ENCODE measurements around the gene SIK2.

SIK2 gene

GRCh38 chr11:111570796-111571195 lies 31.5 kb upstream of the SIK2 start:
- TF ChIP-seq TAF1 (IDR thresholded peaks at IDR 0.05; ENCODE audit: borderline replicate concordance, insufficient read depth, low read length): no peak

GRCh38 chr11:111571829-111572501 lies 30.3 kb upstream of the SIK2 start:
- no peak for TF ChIP-seq POLR2AphosphoS5 (IDR thresholded peaks at IDR 0.05; ENCODE audit: low read depth, low read length)
- TF ChIP-seq FOXP2 (optimal IDR thresholded peaks at IDR 0.05; ENCODE audit: borderline replicate concordance, extremely low read depth, extremely low read length, insufficient read depth): no peak
- TF ChIP-seq TAF1 (IDR thresholded peaks at IDR 0.05; ENCODE audit: borderline replicate concordance, insufficient read depth, low read length): no peak
- no peak for TF ChIP-seq SIN3A (IDR thresholded peaks at IDR 0.05; ENCODE audit: borderline replicate concordance, insufficient read depth, low read length)
- TF ChIP-seq REST (IDR thresholded peaks at IDR 0.05; ENCODE audit: insufficient read depth in 1 of 2, low read depth in 2 of 2, low read length in 2 of 2): no peak

GRCh38 chr11:111572581-111572980 lies 29.7 kb upstream of the SIK2 start:
- TF ChIP-seq POLR2AphosphoS5 (IDR thresholded peaks at IDR 0.05; ENCODE audit: low read depth, low read length) (no peak), TAF1 (IDR thresholded peaks at IDR 0.05; ENCODE audit: borderline replicate concordance, insufficient read depth, low read length) (no peak), SIN3A (IDR thresholded peaks at IDR 0.05; ENCODE audit: borderline replicate concordance, insufficient read depth, low read length) (no peak), REST (IDR thresholded peaks at IDR 0.05; ENCODE audit: insufficient read depth in 1 of 2, low read depth in 2 of 2, low read length in 2 of 2) (no peak), FOXP2 (optimal IDR thresholded peaks at IDR 0.05; ENCODE audit: borderline replicate concordance, extremely low read depth, extremely low read length, insufficient read depth) (no peak)

GRCh38 chr11:111573821-111574249 lies 28.4 kb upstream of the SIK2 start:
- TF ChIP-seq POLR2AphosphoS5 (IDR thresholded peaks at IDR 0.05; ENCODE audit: low read depth, low read length) (no peak), REST (IDR thresholded peaks at IDR 0.05; ENCODE audit: insufficient read depth in 1 of 2, low read depth in 2 of 2, low read length in 2 of 2) (no peak), FOXP2 (optimal IDR thresholded peaks at IDR 0.05; ENCODE audit: borderline replicate concordance, extremely low read depth, extremely low read length, insufficient read depth) (no peak)

- TF ChIP-seq REST (IDR thresholded peaks at IDR 0.05; ENCODE audit: insufficient read depth in 1 of 2, low read depth in 2 of 2, low read length in 2 of 2): no peak
- TF ChIP-seq SIN3A (IDR thresholded peaks at IDR 0.05; ENCODE audit: borderline replicate concordance, insufficient read depth, low read length): no peak
- TF ChIP-seq FOXP2 (optimal IDR thresholded peaks at IDR 0.05; ENCODE audit: borderline replicate concordance, extremely low read depth, extremely low read length, insufficient read depth): no peak
- TF ChIP-seq POLR2AphosphoS5 (IDR thresholded peaks at IDR 0.05; ENCODE audit: low read depth, low read length): no peak
- TF ChIP-seq TAF1 (IDR thresholded peaks at IDR 0.05; ENCODE audit: borderline replicate concordance, insufficient read depth, low read length): no peak
Measured at GRCh38 chr11:111574373-111575225, 27.6 kb upstream of the SIK2 start.

Measured in PFSK-1 (cell line).